Fibroblast of the aortic adventitia (primary cell): ENCODE results near the gene PRLR. TPM values are rescaled to one million over a fixed set of nuclear protein-coding genes. Genes with fewer than 3 reads are reported as not detected.

ENCODE experiments used
- DNase-seq: peaks from one replicate; pipeline ENCODE4 v3.0.0-alpha.2; 2010; ENCODE audit warnings: low read depth
- H3K4me3 ChIP-seq: 2 replicates; pipeline ENCODE4 v1.5.1; 2011; ENCODE audit warnings: low read depth, mild to moderate bottlenecking, control low read depth, low read length, moderate library complexity
- total RNA-seq: library from RNA; depleted of rRNA; stranded (reverse); fragments of >200 nt; gene quantifications from 2 replicates; pipeline ENCODE4 v1.2.3, GENCODE V29; 2012; ENCODE audit warnings: low replicate concordance
- TF ChIP-seq, protein P1 (sequence below): IDR thresholded peaks from 2 replicates; pipeline ENCODE4 v1.5.1; 2011; ENCODE audit warnings: mild to moderate bottlenecking, low read length, control low read depth, inconsistent platforms; ENCODE audit not compliant: insufficient read depth

The PRLR gene
- total RNA-seq, 1 donor, result 0.63 TPM

DNA sequence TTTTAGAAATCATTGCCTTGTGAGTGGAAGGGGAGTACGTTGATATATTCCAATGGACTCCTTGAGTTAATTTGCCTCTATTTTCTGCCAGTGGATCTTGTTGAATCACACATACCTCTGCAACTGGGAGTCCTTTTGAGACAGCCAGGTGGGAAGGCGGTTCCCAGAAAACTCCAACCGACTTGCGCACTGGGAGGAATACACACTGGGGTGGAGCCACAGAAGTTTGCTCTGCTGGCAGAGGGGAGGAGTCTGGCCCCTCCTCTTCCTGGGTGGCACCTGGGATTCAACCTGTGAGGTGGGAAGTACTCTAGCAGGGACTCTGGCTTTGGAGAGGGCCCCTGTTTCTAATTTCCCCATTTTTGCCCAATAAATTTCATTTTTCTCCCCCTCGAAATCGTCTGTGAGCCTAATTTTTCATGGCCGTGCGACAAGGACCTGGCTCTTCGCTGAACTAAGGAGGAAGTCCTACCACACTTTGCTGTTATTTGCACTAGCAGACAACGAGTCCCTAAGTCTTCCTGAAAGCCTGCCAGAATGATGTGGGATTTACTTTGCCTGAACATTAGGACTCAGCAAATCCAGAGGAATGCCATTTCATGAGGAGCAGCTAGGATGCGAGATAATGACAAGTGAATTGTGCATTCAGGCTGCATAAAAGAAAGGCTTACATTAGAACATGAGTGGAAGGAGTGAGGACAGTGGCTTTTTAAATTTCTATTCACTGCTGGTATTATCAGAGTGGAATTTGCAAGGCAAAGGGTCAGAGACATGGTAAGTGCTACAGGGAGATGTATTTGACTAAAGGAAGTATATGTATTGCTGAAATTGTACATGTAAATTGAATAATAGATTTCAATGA lies 67.2 kb downstream of the PRLR start:
- no peak for DNase-seq
- TF ChIP-seq, protein P1, sequence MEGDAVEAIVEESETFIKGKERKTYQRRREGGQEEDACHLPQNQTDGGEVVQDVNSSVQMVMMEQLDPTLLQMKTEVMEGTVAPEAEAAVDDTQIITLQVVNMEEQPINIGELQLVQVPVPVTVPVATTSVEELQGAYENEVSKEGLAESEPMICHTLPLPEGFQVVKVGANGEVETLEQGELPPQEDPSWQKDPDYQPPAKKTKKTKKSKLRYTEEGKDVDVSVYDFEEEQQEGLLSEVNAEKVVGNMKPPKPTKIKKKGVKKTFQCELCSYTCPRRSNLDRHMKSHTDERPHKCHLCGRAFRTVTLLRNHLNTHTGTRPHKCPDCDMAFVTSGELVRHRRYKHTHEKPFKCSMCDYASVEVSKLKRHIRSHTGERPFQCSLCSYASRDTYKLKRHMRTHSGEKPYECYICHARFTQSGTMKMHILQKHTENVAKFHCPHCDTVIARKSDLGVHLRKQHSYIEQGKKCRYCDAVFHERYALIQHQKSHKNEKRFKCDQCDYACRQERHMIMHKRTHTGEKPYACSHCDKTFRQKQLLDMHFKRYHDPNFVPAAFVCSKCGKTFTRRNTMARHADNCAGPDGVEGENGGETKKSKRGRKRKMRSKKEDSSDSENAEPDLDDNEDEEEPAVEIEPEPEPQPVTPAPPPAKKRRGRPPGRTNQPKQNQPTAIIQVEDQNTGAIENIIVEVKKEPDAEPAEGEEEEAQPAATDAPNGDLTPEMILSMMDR, result no peak
- H3K4me3 ChIP-seq, result no peak overlapping the region

DNA sequence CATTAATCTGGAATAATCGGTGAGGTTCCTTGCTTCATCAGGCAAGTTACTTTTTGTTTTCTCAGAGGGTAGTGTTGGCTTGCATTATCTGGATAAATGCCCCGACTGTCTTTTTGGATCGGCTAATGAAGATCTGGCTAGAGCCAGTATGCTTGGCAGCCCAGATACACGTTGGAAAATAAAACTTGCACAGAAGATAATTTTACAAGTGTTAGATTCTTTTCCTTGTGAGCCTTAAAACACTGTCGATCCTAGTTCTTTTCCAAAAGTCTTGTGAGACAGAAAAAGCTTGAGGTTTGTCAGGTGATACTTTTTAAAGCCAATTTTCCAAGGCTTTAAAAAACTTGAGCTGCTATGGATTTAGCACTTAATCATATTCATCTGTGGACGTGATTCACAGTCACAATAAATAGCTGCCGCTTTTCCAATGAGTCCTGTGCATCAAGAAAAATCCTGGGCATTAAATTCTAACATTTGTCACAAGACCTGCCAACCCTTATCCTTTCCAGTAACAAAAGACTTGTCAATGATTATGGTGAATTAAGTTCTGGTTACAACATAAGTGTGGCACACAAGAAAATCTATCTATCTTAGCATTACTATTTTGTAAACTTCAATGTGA lies 68.5 kb downstream of the PRLR start:
- no peak overlapping the region for H3K4me3 ChIP-seq
- peak; percentile 35 for DNase-seq
- TF ChIP-seq, protein P1, result no peak

DNA sequence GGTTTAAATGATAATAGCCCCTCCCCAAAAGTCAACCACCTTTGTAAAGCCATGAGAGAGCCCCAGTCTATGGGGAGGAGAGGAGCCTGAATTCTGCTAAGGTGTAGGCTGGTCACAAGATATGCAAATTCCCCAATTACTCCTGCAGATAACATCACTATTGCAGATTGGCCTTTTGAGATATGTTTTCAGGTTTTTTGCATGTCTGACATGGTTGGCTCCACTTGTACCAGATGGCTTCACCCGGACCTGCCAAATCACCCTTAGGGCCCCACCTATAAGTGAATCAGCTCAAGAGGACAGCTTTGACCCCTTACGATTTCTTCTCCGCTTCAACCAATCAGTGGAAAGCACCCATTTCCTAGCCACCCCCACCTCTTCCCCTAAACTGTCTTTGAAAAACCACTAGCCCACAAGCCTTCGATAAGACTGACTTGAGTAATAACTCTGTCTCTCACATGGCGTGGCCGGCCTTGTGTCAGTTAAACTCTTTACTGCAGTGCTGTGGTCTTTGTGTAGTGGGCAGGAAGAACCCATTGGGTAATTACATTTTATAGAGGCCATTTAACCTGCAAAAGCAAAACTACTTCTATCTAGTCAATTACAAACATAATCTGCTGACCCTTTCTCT lies 69.7 kb downstream of the PRLR start:
- no peak overlapping the region for H3K4me3 ChIP-seq
- TF ChIP-seq, protein P1, result no peak
- no peak for DNase-seq

DNA sequence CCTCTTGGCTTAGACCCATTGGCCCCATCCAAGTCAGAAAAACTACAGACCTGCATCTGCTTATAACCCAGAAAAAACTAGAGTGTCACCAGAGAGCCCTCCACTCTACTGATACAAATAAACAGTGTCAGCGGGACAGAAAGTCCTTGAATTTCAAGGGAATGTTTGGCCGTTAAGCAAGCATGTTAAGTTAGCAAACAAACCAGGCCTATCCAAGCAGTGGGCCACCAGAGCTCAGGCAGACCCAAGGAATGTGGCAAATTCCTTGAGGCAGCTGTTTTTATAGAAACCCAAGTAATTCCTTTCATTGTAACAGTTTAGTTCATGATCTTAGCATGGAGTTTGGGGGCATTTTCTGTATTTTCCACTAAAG lies 70.9 kb downstream of the PRLR start:
- TF ChIP-seq, protein P1, result no peak
- no peak for DNase-seq
- H3K4me3 ChIP-seq, result no peak overlapping the region

DNA sequence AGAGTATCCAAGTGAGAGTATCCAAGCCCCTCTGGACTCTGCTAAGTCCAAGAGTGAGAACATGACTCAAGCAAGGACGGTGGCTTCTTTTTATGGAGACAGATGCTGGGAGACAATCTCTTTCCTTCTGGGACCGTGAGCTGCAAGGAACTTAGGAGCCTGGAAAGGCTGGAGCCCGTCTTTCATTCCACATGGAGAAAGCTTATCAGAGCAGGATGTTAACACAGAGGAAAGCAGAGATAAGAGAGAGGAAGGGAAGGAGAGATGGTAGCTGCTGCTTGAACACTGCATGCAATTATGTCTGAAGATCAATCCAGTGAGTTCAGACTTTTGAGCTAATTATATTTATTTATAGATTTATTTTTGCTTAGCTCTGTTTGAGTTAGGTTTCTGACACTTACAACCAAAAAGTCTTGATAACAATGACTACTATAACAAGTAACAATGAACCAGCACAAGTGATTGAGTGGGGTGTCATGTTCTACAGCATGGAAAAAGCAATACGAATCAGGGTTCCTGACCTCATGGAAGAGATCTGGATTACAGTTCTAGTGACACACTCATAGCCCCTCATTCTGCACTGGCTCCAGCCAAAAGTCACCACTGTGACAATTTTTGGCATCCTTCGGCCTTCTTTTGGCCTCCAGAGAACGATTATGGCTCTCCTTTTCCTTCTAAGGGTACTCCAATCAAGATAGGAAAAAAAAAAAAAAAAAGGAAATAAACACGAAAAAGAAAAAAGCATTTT lies 71.5 kb downstream of the PRLR start:
- H3K4me3 ChIP-seq, result no peak overlapping the region
- DNase-seq, result peak; percentile 17
- TF ChIP-seq, protein P1, result no peak

DNA sequence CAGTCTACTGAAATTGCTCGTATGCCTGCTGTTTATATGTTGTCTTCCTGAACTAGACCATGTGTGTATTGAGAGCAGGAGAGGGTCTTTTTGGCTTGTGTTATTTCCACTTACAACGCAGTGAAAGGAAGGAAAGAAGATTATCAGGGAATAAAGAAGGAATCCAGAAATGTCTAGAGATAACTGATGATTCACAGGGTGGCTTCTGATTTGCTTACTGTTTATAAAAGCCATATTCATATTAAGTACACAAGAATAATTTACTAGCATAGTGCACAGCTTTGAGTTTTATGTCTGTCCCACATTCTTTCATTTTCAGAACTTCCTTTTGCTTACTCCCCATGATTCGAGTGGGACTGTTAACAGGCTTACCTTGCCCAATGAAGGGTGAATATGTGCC lies 72.1 kb downstream of the PRLR start:
- DNase-seq, result no peak
- TF ChIP-seq, protein P1, result no peak
- H3K4me3 ChIP-seq, result no peak overlapping the region
